HCT116 (cell line): ENCODE data around the gene ALAS1.

Experiments used
- ATF3 ChIP-seq: IDR thresholded peaks from 2 replicates; pipeline ENCODE4 v1.6.1; 2012
- EZH2 ChIP-seq: fragments of 200-600 bp; sonication (generic); IDR thresholded peaks from 2 replicates; pipeline ENCODE4 v1.6.1; 2017; ENCODE audit warnings: antibody characterized with exemption, mixed run types
- POLR2AphosphoS5 ChIP-seq: IDR thresholded peaks from 2 replicates; pipeline ENCODE4 v1.6.1; 2011; ENCODE audit warnings: mild to moderate bottlenecking, low read depth, low read length, moderate library complexity
- SRF ChIP-seq: IDR thresholded peaks from 2 replicates; pipeline ENCODE4 v1.6.1; 2012; ENCODE audit warnings: low read depth
- ZNF274 ChIP-seq: fragments of 200-500 bp; sonication (Bioruptor generic); IDR thresholded peaks from 2 replicates; pipeline ENCODE4 v1.6.1; 2014; ENCODE audit warnings: mild to moderate bottlenecking, low read depth, low read length, inconsistent platforms
- TF ChIP-seq, protein P1 (sequence below), 3 experiments: fragments of 200-600 bp in 1 of 3; sonication (generic) in 1 of 3; IDR thresholded peaks in 2 of 3; conservative IDR thresholded peaks in 1 of 3; 2 replicates each; pipeline ENCODE4 v1.5.1; 2012 to 2017; ENCODE audit warnings: low read depth in 2 of 3, low read length in 2 of 3, antibody characterized with exemption in 1 of 3, borderline replicate concordance in 1 of 3, control low read depth in 1 of 3, mild to moderate bottlenecking in 1 of 3, mixed read lengths in 1 of 3, mixed run types in 1 of 3, moderate library complexity in 1 of 3; ENCODE audit not compliant: insufficient read depth in 1 of 3

DNA sequence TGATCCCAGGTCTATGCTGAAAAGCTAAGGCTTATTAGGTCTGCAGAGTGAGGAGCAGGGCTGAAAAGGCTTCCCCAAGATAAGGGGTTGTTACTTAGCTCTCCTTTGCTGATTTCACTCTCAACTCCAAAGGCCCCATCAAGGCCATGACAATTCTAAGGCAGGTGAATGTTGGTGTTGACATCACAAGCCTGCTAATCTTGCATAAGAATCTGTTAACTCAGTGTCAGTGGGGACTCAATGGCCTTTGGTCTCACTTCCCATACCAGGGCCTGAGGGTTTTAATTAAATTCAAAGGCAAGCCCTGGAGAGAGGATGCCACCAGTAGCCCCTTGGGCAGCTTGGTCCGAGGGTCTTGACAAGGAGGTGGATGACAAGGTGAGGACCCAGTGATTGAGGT lies 9.4 kb upstream of the ALAS1 start:
- TF ChIP-seq ATF3 (no peak), EZH2 (no peak), SRF (no peak), POLR2AphosphoS5 (no peak), ZNF274 (no peak)
- TF ChIP-seq, protein P1, sequence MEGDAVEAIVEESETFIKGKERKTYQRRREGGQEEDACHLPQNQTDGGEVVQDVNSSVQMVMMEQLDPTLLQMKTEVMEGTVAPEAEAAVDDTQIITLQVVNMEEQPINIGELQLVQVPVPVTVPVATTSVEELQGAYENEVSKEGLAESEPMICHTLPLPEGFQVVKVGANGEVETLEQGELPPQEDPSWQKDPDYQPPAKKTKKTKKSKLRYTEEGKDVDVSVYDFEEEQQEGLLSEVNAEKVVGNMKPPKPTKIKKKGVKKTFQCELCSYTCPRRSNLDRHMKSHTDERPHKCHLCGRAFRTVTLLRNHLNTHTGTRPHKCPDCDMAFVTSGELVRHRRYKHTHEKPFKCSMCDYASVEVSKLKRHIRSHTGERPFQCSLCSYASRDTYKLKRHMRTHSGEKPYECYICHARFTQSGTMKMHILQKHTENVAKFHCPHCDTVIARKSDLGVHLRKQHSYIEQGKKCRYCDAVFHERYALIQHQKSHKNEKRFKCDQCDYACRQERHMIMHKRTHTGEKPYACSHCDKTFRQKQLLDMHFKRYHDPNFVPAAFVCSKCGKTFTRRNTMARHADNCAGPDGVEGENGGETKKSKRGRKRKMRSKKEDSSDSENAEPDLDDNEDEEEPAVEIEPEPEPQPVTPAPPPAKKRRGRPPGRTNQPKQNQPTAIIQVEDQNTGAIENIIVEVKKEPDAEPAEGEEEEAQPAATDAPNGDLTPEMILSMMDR (IDR thresholded peaks at IDR 0.05 in 2 of 3, conservative IDR thresholded peaks at IDR 0.05 in 1 of 3; ENCODE audit: borderline replicate concordance in 1 of 3, insufficient read depth in 1 of 3, low read depth in 2 of 3, low read length in 2 of 3) = no peak
